RWPE2 (cell line): ENCODE measurements around the gene TEX51.

Experiments used
- ATAC-seq: fragments of 200-7000 bp; cut with Tn5 transposase; 3 replicates; pipeline ENCODE4 v1.9.1; 2021; ENCODE audit warnings: low read depth
- DNase-seq: peaks from one replicate; pipeline ENCODE4 v3.0.0-alpha.2; 2020; ENCODE audit warnings: low spot score
- H3K27ac ChIP-seq: fragments of 450-650 bp; 2 replicates; pipeline ENCODE4 v1.5.1; 2017; ENCODE audit warnings: mild to moderate bottlenecking; ENCODE audit not compliant: poor library complexity, severe bottlenecking
- H3K27me3 ChIP-seq: fragments of 250-450 bp; sonication (Bioruptor Pico); 2 replicates; pipeline ENCODE4 v1.5.1; 2021; ENCODE audit warnings: mild to moderate bottlenecking, moderate library complexity; ENCODE audit not compliant: insufficient read depth, poor library complexity, severe bottlenecking
- H3K36me3 ChIP-seq: fragments of 250-450 bp; sonication (Bioruptor Pico); 2 replicates; pipeline ENCODE4 v1.5.1; 2020; ENCODE audit warnings: low read depth, mild to moderate bottlenecking, moderate library complexity
- H3K4me1 ChIP-seq: fragments of 250-450 bp; sonication (Bioruptor Pico); 2 replicates; pipeline ENCODE4 v1.5.1; 2021; ENCODE audit warnings: mild to moderate bottlenecking, moderate library complexity; ENCODE audit not compliant: insufficient read depth, poor library complexity, severe bottlenecking
- H3K4me3 ChIP-seq: fragments of 250-450 bp; sonication (Bioruptor Pico); 2 replicates; pipeline ENCODE4 v1.5.1; 2021; ENCODE audit warnings: mild to moderate bottlenecking, moderate library complexity; ENCODE audit not compliant: severe bottlenecking
- H3K9me3 ChIP-seq: fragments of 250-450 bp; sonication (Bioruptor Pico); 2 replicates; pipeline ENCODE4 v1.5.1; 2021; ENCODE audit warnings: mild to moderate bottlenecking, moderate library complexity; ENCODE audit not compliant: severe bottlenecking
- TF ChIP-seq, protein P1 (sequence below): fragments of 450-650 bp; IDR thresholded peaks from one replicate; pipeline ENCODE4 v1.5.1; 2017; ENCODE audit warnings: mild to moderate bottlenecking, moderate library complexity; ENCODE audit not compliant: poor library complexity, severe bottlenecking

TEX51 gene

DNA sequence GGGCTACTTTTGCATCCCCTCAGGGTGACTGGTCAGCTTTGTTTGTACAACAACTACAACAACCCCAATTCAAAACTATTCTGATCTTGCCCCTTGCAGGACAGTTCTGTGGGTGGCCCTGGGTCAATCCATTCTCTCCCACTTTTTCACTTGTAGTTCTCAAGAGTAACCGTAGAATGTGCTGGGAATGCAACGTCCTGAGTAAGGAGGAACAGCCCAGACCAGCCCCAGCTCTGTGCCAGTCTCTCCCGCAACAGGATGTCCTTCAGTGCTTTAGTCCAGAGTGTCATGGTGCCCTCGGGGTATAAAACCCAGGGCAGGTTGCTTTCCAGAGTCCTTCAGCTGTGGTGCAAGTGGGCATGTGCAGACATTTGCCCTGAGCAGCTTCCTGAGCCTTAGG is 22.1 kb upstream of the TEX51 start:
- no peak for DNase-seq
- TF ChIP-seq, protein P1, sequence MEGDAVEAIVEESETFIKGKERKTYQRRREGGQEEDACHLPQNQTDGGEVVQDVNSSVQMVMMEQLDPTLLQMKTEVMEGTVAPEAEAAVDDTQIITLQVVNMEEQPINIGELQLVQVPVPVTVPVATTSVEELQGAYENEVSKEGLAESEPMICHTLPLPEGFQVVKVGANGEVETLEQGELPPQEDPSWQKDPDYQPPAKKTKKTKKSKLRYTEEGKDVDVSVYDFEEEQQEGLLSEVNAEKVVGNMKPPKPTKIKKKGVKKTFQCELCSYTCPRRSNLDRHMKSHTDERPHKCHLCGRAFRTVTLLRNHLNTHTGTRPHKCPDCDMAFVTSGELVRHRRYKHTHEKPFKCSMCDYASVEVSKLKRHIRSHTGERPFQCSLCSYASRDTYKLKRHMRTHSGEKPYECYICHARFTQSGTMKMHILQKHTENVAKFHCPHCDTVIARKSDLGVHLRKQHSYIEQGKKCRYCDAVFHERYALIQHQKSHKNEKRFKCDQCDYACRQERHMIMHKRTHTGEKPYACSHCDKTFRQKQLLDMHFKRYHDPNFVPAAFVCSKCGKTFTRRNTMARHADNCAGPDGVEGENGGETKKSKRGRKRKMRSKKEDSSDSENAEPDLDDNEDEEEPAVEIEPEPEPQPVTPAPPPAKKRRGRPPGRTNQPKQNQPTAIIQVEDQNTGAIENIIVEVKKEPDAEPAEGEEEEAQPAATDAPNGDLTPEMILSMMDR = no peak
- H3K27me3 ChIP-seq = no peaks in the 10 kb centered on the region
- no peaks in the 10 kb centered on the region for H3K36me3 ChIP-seq
- H3K4me3 ChIP-seq = no peak overlapping the region
- no peak overlapping the region for H3K27ac ChIP-seq
- no peaks in the 10 kb centered on the region for H3K9me3 ChIP-seq
- no peak for ATAC-seq
- H3K4me1 ChIP-seq = no peaks in the 10 kb centered on the region

DNA sequence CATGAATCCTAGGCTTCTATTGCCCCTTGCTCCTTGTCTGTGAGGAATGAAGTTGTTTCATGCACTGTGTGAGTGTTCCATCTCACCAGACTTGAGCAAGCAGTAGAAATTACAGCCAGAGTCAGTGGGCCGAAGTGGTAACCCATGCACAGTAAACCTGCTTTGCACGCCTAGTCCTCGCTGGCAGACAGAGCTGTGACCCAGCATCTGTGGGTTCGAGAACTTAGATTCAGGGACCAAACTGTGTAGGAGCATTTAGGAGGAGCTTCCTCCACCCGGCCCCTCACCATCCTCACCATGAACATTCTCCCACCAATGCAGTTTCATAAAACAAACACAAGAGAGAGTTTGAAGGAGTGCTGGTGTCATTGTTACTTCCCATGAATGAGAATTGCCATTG is 21.6 kb upstream of the TEX51 start:
- Histone ChIP-seq H3K27me3 (no peaks in the 10 kb centered on the region), H3K27ac (no peak overlapping the region), H3K4me1 (no peaks in the 10 kb centered on the region), H3K36me3 (no peaks in the 10 kb centered on the region), H3K4me3 (no peak overlapping the region), H3K9me3 (no peaks in the 10 kb centered on the region)
- TF ChIP-seq, protein P1 = no peak
- ATAC-seq (no peak), DNase-seq (no peak)

DNA sequence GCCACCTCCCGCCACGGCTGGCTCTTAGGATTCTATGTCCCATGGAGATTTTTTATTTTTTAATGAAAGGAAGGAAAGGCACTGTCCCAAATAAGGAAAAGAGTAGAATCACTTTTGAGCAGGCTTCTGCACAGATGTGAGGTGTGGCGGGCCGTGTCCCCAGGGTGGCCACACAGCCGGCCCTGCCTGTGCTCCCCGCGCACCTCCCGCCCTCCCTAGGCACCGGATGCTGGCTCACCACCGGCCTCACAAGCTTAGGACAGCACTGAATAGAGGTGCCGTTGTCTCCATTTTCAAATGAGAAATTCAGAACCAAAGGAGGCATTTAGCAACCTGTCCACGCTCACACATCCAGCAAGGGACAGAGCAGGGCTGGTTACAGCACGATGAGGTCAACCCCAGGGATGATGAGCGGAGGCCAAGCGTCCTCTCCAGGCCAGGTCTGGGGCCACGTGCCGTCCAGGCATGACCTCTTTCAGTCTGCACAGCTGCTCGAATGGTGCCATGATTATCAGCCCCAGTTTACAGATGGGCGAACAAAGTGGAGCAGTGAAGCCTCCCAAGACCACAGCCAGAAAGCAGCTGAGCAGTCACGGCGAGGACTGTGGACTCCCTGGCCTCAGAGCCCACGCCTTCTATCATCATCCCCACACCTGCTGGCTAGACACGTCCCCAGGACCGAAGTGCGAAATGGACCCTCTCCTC is 20.7 kb upstream of the TEX51 start:
- no peak for DNase-seq
- TF ChIP-seq, protein P1 = no peak
- no peaks in the 10 kb centered on the region for H3K27me3 ChIP-seq
- H3K4me3 ChIP-seq = no peak overlapping the region
- H3K9me3 ChIP-seq = no peaks in the 10 kb centered on the region
- no peak for ATAC-seq
- no peak overlapping the region for H3K27ac ChIP-seq
- no peaks in the 10 kb centered on the region for H3K36me3 ChIP-seq
- no peaks in the 10 kb centered on the region for H3K4me1 ChIP-seq

DNA sequence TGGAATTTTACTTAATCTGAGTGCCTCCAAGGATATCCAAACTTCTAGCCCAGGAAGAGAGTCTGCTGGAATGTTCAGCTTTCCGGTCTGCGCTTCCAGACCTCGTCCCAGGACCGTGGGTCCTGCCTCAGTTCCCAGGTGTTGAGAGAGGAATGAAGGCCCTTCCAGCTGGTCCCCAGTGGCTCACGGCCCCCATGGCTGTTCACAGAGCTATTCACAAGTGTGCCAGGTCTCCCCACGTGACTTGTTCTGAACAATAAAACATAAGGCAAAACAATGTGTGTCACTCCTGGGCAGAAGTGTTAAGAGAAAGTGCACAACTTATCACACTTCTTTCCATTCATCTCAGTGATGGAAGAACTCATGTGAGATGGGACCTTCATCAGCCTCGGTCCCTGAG is 20.1 kb upstream of the TEX51 start:
- TF ChIP-seq, protein P1 = no peak
- Histone ChIP-seq H3K4me1 (no peaks in the 10 kb centered on the region), H3K9me3 (no peaks in the 10 kb centered on the region), H3K27ac (no peak overlapping the region), H3K27me3 (no peaks in the 10 kb centered on the region), H3K4me3 (no peak overlapping the region), H3K36me3 (no peaks in the 10 kb centered on the region)
- no peak for DNase-seq
- no peak for ATAC-seq
